HepG2 (cell line): ENCODE data around the gene TVP23A. TPM values are rescaled to one million over a fixed set of nuclear protein-coding genes. Genes with fewer than 3 reads are reported as not detected.

Experiments used
- ATF5 ChIP-seq: sonication (generic); formaldehyde crosslinking; IDR thresholded peaks from 2 replicates; pipeline ENCODE4 v1.4.0; 2020; ENCODE audit warnings: mild to moderate bottlenecking, low read depth, missing genetic modification reagents
- CREB3 ChIP-seq: sonication (generic); formaldehyde crosslinking; IDR thresholded peaks from 2 replicates; pipeline ENCODE4 v1.5.0; 2020; ENCODE audit warnings: missing genetic modification reagents
- E2F1 ChIP-seq: sonication (generic); formaldehyde crosslinking; IDR thresholded peaks from 2 replicates; pipeline ENCODE4 v1.5.0; 2020; ENCODE audit warnings: missing genetic modification reagents
- GATAD1 ChIP-seq: IDR thresholded peaks from 2 replicates; pipeline ENCODE4 v1.6.1; 2016; ENCODE audit warnings: missing genetic modification reagents, missing compliant biosample characterization
- GTF3A ChIP-seq: sonication (generic); formaldehyde crosslinking; conservative IDR thresholded peaks from 2 replicates; pipeline ENCODE4 v1.4.0; 2020; ENCODE audit warnings: mild to moderate bottlenecking, missing genetic modification reagents
- HDAC1 ChIP-seq: sonication (generic); formaldehyde crosslinking; IDR thresholded peaks from 2 replicates; pipeline ENCODE4 v1.5.1; 2020; ENCODE audit warnings: mild to moderate bottlenecking, missing genetic modification reagents
- HMGXB3 ChIP-seq: sonication (generic); formaldehyde crosslinking; IDR thresholded peaks from 2 replicates; pipeline ENCODE4 v1.4.0; 2020; ENCODE audit warnings: missing genetic modification reagents, borderline replicate concordance
- NCOA2 ChIP-seq: sonication (generic); formaldehyde crosslinking; IDR thresholded peaks from 2 replicates; pipeline ENCODE4 v1.8.0; 2022; ENCODE audit warnings: inconsistent platforms
- NFYC ChIP-seq: IDR thresholded peaks from 2 replicates; pipeline ENCODE4 v1.6.1; 2016; ENCODE audit warnings: missing genetic modification reagents, missing compliant biosample characterization
- PRPF4 ChIP-seq: fragments of 200-400 bp; formaldehyde crosslinking; IDR thresholded peaks from 2 replicates; pipeline ENCODE4 v1.6.1; 2016; ENCODE audit warnings: low read length, low read depth; ENCODE audit not compliant: poor library complexity, severe bottlenecking
- RFX5 ChIP-seq: IDR thresholded peaks from 2 replicates; pipeline ENCODE4 v1.6.1; 2011; ENCODE audit warnings: low read depth, low read length, improper control_type of control experiment
- RFXANK ChIP-seq: IDR thresholded peaks from 2 replicates; pipeline ENCODE4 v1.6.1; 2016
- SP5 ChIP-seq: IDR thresholded peaks from 2 replicates; pipeline ENCODE4 v1.6.1; 2016; ENCODE audit warnings: low read depth, borderline replicate concordance
- TCF7 ChIP-seq: sonication (generic); IDR thresholded peaks from 2 replicates; pipeline ENCODE4 v1.6.1; 2016; ENCODE audit warnings: antibody characterized with exemption, low read depth
- TCF7L2 ChIP-seq: IDR thresholded peaks from 2 replicates; pipeline ENCODE4 v1.6.1; 2011; ENCODE audit warnings: mild to moderate bottlenecking, low read depth, low read length, moderate library complexity
- ZNF337 ChIP-seq: sonication (generic); formaldehyde crosslinking; IDR thresholded peaks from 2 replicates; pipeline ENCODE4 v1.5.1; 2020; ENCODE audit warnings: missing genetic modification reagents, low read depth, mild to moderate bottlenecking, borderline replicate concordance
- ZNF672 ChIP-seq: sonication (generic); formaldehyde crosslinking; IDR thresholded peaks from 2 replicates; pipeline ENCODE4 v1.8.1; 2022; ENCODE audit warnings: missing genetic modification reagents
- ZNF720 ChIP-seq: sonication (generic); formaldehyde crosslinking; IDR thresholded peaks from 2 replicates; pipeline ENCODE4 v1.4.0; 2020; ENCODE audit warnings: missing genetic modification reagents
- ZNF790 ChIP-seq: sonication (generic); formaldehyde crosslinking; IDR thresholded peaks from 2 replicates; pipeline ENCODE4 v1.8.0; 2022; ENCODE audit warnings: missing genetic modification reagents, mild to moderate bottlenecking, borderline replicate concordance
- ZNF850 ChIP-seq: sonication (generic); formaldehyde crosslinking; conservative IDR thresholded peaks from 2 replicates; pipeline ENCODE4 v1.9.0; 2021; ENCODE audit warnings: mild to moderate bottlenecking, missing genetic modification reagents
- polyA plus RNA-seq, 8 experiments: library from polyadenylated mRNA; depleted of rRNA in 3 of 8; stranded (reverse) in 7 of 8; unstranded in 1 of 8; fragments of >200 nt; fragmentation: Illumina TruSeq in 4 of 8; extraction: Trizol in 4 of 8; gene quantifications; 2 replicates each; pipeline versions ENCODE4 v1.2.1 to v1.2.3, GENCODE V29; 2011 to 2016; ENCODE audit warnings: low read depth in 4 of 8, missing spikeins in 1 of 8, mixed read lengths in 1 of 8; ENCODE audit not compliant: insufficient read depth in 1 of 8
- total RNA-seq, 5 experiments: library from RNA; depleted of rRNA; stranded (reverse); fragments of >200 nt; fragmentation: Illumina TruSeq; extraction: Trizol; gene quantifications; 2 replicates each; pipeline ENCODE4 v1.2.3, GENCODE V29; 2016; ENCODE audit warnings: low read depth in 1 of 5

Gene TVP23A
- total and polyA plus RNA-seq, 2 of the 13 experiments (the other 11 are each of a cell fraction or from before 2014, with no cell fraction given) = not detected

GRCh38 chr16:10728003-10728887 is 90.3 kb downstream of the TVP23A start (continued):
- TF ChIP-seq E2F1 (CRISPR knock-in tag) (no peak), TCF7 (0 out of 2 replicates have a peak, but pooled peaks have one; percentile 26), NFYC (CRISPR knock-in tag) (no peak), HMGXB3 (CRISPR knock-in tag) (no peak), ZNF672 (no peak), ATF5 (CRISPR knock-in tag) (no peak), PRPF4 (no peak), CREB3 (CRISPR knock-in tag) (no peak), ZNF790 (CRISPR knock-in tag) (no peak), SP5 (peak; percentile 40; the same call in 1 of the 2 replicates), ZNF720 (CRISPR knock-in tag) (no peak), ZNF850 (CRISPR knock-in tag) (no peak; the same call in 1 of the 2 replicates), GATAD1 (CRISPR knock-in tag) (peak; percentile 40; the same call in 1 of the 2 replicates), GTF3A (no peak), HDAC1 (CRISPR knock-in tag) (peak; percentile 91), RFXANK (no peak), TCF7L2 (no peak), NCOA2 (CRISPR knock-in tag) (peak; percentile 81), ZNF337 (no peak), RFX5 (no peak)
